Measurements from ENCODE around the gene PSMA8.
"Not testable (repeated sequence)": the region's sequence is repeated elsewhere in the genome, so short reads cannot be mapped to it uniquely, and the experiment has no call there.

Gene PSMA8

DNA sequence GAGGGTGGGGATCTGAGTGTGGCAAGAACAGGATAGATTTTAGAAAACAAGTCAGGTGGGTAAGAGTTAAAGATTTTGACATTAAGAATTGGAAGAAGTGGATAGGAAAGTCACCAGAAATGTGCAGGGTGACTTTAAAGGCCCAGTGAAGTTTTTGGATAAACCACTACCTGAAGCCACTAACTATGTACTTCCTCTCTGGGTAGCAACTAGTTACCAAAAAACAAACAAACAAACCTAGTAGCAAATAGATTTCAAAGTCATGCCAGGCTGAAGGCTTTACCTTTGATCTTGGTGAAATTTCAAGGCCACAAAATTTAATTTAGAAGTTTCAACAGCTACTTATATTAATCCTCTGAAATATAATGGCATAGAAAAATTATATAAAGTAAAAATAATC, 42.5 kb downstream of the PSMA8 start:
- no peak for DNase-seq

GRCh38 chr18:26181343-26181826, 47.7 kb downstream of the PSMA8 start:
- DNase-seq: no peak

GRCh38 chr18:26183395-26184112, 49.9 kb downstream of the PSMA8 start:
- DNase-seq: no peak

GRCh38 chr18:26185267-26185666, 51.6 kb downstream of the PSMA8 start:
- DNase-seq: peak; percentile 0

- DNase-seq: no peak
These were observed 56.8 kb downstream of the PSMA8 start for GRCh38 chr18:26190506-26190905.

DNA sequence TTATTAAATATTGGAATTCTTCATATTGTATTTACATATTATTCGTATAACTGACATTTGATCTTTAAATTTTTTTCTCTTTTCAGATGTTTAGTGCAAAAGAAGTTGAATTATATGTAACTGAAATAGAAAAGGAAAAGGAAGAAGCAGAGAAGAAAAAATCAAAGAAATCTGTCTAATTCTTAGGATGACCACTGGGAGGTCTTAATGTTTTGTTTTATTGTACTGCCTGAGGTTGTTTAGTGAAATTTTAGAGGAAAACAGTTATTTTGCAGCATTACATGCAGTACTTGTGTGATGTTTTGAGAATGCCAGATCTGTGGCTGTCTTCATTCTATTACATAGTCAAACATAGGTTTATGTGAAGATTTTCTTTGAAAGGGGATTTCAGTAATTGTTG, 58.6 kb downstream of the PSMA8 start:
- DNase-seq: no peak

- DNase-seq: no peak
These were observed 62.9 kb downstream of the PSMA8 start for GRCh38 chr18:26196605-26197004.

DNA sequence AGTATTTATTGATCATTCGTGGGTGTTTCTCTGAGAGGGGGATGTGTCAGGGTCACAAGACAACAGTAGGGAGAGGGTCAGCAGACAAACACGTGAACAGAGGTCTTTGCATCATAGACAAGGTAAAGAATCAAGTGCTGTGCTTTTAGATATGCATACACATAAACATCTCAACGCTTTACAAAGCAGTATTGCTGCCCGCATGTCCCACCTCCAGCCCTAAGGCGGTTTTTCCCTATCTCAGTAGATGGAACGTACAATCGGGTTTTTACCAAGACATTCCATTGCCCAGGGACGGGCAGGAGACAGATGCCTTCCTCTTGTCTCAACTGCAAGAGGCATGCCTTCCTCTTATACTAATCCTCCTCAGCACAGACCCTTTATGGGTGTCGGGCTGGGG, 68.3 kb downstream of the PSMA8 start:
- DNase-seq: not testable (repeated sequence)

DNA sequence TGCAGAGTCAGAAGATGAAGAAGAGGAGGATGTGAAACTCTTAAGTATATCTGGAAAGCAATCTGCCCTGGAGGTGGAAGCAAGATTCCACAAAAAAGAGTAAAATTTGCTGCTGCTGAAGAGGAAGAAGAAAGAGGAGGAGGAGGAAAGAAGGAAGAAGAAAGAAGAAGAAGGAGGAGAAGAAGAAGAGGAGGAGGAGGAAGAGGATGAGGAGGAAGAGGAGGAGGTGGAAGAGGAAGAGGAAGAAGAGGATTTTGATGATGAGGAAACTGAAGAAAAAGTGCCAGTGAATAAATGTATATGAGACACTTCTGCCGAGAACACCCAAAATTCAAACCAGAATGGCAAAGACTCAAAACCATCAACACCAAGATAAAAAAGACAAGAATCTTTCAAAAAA, 71.6 kb downstream of the PSMA8 start:
- no peak for DNase-seq

DNA sequence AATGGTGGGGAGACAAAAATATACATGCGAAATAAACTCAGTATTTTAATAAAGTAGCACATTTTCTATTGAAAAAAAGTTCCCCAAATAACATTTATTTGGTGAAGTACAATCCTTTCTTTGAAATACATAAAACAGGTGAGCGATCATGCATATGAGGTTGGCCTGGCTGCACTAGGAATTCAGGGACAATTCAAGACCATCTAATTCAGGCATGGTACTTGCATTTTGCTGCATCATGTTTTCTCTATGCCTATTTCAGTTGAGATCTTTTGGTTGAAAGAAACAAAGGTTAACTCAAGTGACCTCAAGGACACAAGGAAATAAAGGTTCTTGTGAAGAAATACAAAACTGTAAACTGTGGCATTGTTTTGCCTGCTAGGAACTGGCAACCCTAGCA, 72.8 kb downstream of the PSMA8 start:
- no peak for DNase-seq

GRCh38 chr18:26207937-26208336, 74.3 kb downstream of the PSMA8 start:
- DNase-seq: no peak

DNA sequence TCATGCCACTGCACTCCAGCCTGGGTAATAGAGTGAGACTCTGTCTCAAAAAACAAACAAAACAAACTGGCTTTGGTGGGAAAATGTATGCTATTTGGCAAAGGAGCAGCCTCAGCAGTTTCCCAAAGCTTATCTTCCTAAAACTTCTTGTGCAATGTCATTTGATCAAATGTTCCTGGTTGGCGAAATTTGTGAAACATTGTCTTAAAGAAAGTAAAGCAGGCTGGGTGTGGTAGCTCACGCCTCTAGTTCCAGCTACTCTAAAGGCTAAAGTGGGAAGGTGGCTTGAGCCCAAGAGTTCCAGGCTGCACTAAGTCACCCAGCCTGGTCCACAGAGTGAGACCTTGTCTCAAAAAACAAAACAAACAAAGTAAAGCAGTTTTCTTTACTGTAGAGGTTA, 75.3 kb downstream of the PSMA8 start:
- DNase-seq: no peak

DNA sequence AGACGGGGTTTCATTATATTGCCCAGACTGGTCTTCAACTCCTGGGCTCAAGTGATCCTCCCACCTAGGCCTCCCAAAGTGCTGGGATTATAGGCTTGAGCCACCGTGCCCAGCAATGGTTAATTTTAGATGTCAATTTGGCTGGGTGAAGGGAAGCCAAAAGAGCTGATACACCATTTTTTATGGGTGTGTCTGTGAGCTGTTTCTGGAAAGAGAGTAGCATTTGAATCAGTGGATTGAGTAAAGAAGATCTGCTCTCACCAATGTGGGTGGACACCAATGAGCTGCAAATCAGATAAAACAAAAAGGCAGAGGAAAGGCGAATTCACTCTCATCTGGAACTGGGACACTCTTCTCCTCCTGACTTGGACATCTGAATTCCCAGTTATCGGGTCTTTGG, 76.5 kb downstream of the PSMA8 start:
- DNase-seq: no peak

DNA sequence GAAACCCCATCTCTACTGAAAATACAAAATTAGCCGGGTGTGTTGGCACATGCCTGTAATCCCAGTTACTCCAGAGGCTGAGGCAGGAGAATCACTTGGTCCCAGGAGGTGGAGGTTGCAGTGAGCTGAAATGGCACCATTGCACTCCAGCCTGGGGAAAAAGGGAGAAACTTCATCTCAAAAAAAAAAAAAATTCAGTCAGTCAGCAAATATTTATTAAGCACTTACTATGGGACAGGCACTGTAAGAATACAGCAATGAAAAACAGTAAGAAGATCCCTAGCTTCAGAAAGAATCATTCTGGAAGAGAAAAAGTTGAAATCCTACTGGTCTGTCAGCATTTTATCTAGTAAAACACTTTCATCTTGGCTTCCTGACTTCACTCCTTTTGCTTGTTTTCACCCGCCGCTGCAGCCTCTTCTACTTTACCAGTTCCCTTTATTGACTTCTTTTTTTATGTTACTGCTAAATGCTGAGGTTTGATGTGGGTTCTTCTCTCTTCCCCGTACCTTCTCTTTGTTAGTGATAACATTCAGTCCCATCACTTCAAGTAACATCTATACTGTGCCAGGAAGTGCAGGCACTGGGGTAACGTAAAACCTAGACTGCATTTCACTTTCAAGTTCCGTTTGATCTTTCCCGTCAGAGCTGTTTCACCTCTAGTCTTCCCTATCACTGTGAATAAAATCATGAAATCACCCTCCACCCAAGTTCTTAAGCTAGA, 81.7 kb downstream of the PSMA8 start:
- no peak for DNase-seq

DNA sequence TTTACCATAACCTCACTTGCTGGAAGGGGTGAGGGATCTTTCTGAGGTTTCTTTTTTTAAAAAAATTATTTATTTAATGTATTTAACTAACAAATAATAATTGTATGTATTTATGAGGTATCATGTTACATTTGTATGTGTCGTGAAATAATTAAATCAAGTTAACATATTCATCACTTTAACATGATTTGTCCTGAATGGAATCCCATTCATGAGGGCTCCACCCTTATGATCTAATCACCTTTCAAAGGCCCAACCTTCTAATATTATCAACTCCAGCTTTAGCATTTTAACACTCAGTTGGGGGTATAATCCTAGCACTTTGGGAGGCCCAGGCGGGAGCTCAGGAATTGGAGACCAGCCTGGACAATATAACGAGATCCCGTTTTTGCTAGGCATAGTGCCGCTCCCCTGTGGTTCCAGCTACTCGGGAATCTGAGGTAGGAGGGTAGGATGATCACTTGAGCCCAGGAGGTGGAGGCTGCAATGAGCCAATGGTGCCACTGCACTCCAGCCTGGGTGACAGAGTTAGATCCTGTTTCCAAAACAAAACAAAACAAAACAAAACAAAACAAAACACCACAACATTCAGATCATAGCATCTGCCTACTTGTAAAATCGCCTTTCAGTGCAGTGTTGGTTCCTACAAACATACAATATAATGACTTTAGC, 91.5 kb downstream of the PSMA8 start:
- DNase-seq: no peak

DNA sequence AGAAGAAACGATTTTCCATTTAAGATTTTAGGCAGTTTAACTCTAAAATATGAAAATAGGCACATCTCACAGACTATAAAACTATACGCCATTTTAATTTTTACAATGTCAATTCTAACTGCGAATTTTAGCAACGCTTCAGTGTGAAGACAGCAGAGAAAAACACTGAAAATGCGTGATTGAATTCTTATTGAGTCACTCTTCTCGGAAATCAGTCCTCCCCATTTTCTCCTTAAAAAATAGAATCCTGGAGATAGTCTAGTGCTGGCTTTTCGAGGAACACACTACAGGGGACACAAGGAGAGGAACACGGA, 92.2 kb downstream of the PSMA8 start:
- DNase-seq: no peak

DNA sequence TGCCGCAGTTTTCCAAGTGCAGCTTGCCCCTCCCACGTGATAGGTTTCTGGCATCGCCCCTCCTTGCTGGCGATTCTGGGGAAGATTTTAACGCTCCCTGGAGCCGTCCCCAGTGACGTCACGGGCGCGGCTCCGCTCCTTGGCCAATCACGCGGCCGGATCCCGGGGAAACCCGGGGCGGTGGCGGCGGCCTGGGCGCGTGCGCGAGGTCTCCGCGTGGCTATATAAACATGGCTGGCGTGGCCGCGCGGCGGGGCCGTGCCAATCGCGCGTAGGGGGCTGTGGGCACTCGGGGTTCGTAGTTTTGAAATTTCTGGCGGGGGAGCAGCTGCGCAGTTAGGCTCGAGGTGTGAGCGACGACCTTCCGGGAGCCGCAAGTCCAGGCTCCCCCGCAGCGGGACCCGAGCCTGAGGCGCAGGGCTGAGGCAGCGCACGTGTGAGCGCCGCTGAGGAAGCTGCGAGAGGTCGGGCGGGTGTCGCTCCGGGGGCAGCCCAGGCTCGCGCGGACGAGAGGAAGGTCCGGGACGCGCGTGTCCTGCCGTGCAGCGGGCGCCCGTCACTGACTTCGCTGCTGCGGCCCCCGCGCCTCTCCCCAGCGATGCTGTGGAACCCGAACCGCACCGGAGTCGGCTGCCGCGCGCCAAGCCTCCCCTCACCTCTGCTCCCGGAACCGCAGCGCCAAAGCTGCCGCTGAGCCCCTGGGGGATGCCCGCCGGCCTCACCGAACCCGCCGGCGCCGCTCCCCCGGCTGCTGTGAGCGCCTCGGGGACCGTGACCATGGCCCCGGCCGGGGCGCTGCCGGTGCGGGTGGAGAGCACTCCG, 92.8 kb downstream of the PSMA8 start, which contains the start of gene TAF4B:
Gene TAF4B (plus strand): TSS at position 217 of the 822 bp plus-strand sequence. CDS start 489 bp downstream, at position 706.
- DNase-seq: peak; percentile 93

GRCh38 chr18:26227051-26227670, 93.5 kb downstream of the PSMA8 start:
- DNase-seq: no peak

- no peak for DNase-seq
These were observed 95.0 kb downstream of the PSMA8 start for GRCh38 chr18:26228562-26229260.

DNA sequence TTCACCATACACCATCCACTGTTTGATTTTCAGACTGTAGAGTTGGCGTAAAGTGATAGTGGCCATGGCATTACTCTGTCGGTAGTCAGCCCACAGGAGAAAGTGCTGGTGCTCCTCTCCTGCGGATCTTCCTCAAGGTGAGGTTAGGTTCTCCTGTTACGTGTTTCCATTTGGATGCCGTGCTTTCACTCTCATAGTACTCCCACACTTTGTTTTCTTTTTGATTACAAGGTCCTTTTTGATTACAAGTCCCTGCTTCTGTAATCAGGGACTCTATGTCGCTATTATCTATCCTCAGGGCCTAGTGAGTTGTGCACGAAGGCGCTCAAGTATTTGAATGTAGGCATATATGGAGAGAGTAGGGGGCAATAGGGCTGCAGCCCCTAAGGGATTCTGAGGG, 96.8 kb downstream of the PSMA8 start:
- no peak for DNase-seq

DNA sequence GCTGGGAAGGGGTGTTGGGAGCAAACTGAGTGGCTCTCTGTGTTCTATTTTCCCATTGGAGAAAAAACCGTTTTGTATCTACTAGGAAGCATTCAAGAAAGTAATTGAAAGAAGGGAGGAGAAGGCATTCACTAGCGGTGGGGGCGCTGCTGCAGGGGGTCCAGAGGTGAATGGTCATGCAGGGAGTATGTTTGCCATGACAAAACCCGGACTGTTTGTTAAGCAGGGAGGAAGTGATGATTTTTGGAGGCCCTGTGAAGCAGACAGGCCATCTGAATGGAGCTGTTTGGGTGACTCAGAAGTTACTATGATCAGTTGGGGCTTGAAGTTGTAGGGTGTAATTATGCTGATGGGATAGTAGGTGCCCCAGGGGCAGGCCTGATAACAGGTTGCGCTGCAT, 99.5 kb downstream of the PSMA8 start:
- no peak for DNase-seq

- not testable (repeated sequence) for DNase-seq
These were observed 103.7 kb downstream of the PSMA8 start for GRCh38 chr18:26237363-26237762.

Data from fibroblast of skin of scalp (primary cell).